HG03571 (cell line): ENCODE results near the gene PRR14.
A peak's percentile ranks its signal among the peaks of the same experiment; 100 is the strongest.
"Not testable (repeated sequence)": the region's sequence is repeated elsewhere in the genome, so short reads cannot be mapped to it uniquely, and the experiment has no call there.

Experiments
- ATAC-seq: cut with Tn5 transposase; IDR thresholded peaks from one replicate; pipeline ENCODE4 v1.9.1; 2021; ENCODE audit not compliant: unreplicated experiment

Gene PRR14

GRCh38 chr16:30628628-30629540, 21.9 kb upstream of the PRR14 start:
- ATAC-seq, result no peak

- not testable (repeated sequence) for ATAC-seq
Observed at GRCh38 chr16:30632454-30632853, 18.3 kb upstream of the PRR14 start.

- ATAC-seq, result no peak
Observed at GRCh38 chr16:30633526-30633925, 17.2 kb upstream of the PRR14 start.

DNA sequence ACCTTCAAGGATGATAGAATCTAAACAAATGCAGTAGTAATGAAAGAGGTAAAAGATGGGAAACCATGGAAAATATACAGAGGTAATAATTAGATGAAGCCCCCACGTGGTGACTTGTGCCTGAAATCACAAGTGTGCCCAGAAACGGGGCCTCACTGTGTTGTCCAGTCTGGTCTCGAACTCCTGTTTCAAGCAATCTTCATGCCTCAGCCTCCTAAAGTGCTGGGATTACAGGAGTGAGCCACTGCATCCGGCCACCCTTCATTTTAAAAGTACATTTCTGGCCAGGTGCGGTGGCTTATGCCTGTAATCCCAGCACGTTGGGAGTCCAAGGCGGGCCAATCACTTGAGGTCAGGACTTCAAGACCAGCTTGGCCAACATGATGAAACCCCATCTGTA, 14.2 kb upstream of the PRR14 start:
- ATAC-seq, result no peak

- not testable (repeated sequence) for ATAC-seq
Observed at GRCh38 chr16:30637139-30637538, 13.6 kb upstream of the PRR14 start.

GRCh38 chr16:30637944-30638343, 12.8 kb upstream of the PRR14 start:
- no peak for ATAC-seq

GRCh38 chr16:30641378-30641982, 9.3 kb upstream of the PRR14 start:
- no peak for ATAC-seq

DNA sequence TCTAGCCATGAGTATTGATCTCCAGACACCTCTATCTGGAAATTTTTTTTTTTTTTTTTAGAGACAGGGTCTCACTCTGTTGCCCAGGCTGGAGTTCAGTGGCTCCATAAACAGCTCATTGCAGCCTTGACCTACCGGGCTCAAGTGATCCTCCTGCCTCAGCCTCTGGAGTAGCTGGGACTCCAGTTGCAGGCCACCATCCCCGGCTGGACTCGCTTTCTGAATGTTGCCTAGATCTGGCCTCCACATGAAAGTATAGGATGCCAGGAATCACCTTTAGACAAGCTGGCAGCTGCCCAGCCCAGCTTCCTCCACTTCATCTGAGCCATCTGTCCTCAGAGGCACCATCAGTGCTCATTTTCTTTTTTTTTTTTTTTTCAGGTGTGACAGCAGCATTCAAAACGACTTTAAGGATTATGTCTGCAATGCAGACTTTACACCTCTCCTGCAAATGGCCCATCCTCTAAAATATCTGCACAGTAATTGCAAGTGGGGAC, 6.4 kb upstream of the PRR14 start:
- no peak for ATAC-seq

DNA sequence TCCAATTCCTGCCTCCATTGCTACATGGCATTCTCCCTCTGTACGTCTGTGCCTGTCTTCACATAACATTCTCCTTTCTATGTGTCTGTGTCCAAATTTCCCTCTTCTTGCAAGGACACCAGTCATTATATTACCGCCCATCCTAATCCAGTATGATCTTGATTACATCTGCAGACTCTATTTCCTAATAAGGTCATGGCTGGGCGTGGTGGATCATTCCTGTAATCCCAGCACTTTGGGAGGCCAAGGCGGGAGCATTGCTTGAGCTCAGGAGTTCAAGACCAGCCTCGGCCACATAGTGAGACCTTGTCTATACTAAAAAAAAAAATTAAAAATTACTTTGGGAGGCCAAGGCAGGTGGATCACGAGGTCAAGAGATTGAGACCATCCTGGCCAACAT, 5.0 kb upstream of the PRR14 start:
- no peak for ATAC-seq

DNA sequence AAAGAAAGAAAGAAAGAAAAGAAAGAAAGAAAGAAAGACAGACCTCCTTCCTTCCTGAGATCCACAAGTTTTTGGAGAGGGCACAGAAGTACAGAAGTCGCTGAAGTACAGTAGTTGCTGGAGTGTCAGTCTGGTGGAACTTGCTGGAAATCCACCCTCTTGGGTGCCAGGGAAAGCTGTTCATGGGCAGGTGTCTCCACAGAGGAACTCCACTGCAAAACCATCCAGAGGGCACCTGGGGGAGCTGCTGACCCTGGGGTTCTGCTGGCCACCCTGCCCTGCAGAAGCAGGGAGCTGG, 3.5 kb upstream of the PRR14 start:
- ATAC-seq, result no peak

DNA sequence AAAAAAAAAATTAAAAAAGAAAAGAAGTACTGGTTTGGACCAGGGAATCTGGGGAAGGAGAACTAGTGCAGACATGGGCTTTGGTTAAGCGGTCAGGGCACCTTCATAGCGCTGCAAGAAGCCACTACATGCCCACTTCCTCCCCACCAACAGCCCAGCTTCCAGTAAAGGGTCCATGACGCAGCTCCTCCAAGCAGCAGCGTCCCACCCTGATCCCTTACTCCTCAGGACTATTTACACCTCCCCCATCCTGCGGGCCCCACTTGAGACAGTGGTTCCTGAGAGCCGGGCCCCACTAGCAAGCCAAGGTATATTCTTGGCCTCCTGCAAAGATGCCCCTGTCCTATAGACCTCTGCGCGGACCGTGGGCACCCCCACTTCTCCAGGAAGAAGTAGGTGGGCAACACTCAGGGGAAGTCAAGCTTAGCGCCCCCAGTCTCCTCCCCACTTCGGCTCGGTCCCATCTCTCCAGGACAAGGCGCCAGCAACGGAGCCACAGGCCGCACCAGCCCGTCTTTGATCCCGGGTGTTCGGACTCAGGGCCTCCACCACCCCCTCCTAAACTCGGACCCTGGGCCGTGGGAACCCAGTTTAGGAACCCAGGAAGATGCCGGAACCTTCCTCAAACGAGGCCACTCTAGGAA, 913 bp upstream of the PRR14 start:
- no peak for ATAC-seq

GRCh38 chr16:30651124-30652004, 604 bp downstream of the PRR14 start:
- peak; percentile 49 for ATAC-seq

DNA sequence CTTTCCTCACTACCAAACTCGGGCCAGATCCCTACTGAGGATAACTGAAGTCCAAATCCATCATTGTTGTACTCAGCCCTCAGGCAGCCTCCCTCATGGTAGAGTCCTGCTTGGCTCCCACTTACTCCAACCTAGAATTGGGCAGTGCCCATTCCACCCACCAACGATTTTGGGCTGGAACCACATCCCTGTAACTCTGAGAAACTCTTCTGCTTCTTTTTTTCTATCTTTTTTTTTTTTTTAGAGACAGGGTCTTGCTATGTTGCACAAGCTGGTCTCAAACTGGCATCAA, 1.2 kb downstream of the PRR14 start:
- no peak for ATAC-seq

GRCh38 chr16:30652718-30653117, 2.0 kb downstream of the PRR14 start:
- no peak for ATAC-seq

- ATAC-seq, result no peak
Observed at GRCh38 chr16:30654856-30655255, 4.1 kb downstream of the PRR14 start.

GRCh38 chr16:30655815-30656347, 5.1 kb downstream of the PRR14 start:
- no peak for ATAC-seq

GRCh38 chr16:30656388-30656787, 5.6 kb downstream of the PRR14 start:
- ATAC-seq, result no peak

GRCh38 chr16:30656974-30657865, 6.5 kb downstream of the PRR14 start:
- no peak for ATAC-seq

DNA sequence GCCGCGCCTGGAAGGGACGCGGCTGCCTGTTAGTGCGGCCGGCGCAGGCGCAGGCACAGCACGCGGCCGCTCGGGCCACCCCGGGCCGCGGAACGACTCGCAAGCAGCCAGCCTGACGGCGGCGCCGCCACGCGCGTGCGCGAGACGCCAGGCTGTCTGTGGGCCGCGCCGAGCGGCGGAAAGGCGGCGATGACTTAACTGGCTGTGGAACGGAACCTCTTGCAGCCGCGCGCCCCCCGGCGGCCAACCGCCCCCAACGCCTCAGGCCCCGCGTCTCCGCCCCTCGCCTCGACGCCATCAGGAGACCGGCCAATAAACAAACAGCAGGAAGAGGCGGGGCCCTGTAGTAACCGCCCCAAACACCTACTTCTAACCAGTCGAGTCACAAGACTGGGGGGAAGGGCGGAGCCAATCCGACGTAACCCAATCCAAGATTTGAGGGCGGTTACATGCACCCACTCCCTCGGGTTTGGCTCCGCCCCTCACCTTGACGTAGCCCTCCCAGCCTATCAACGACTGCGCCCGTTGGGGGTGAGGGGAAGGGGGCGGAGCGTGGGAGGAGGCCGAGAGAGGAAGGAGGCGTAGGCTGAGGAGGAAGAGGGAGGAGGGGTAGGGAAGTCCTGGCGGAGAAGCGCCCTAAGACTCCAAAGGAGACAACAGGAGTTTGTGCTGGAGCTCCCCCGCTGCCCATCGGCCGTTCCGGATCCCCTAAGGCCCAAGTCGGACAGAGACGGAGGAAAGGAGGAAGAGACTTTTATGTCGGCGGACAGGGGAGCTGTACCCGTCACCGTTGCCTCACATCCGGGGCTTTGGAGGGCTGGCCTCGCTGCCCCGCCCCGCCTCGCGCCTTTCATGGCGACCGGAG, 7.3 kb downstream of the PRR14 start, which contains the start of gene FBRS:
FBRS (plus strand) TSS at position 566 of the 865 bp plus-strand sequence. CDS start 1,088 bp downstream, outside the sequence.
- peak; percentile 60 for ATAC-seq
